K562 (cell line): ENCODE data around the gene PRKX.

Experiments used
- CBX1 ChIP-seq: sonication (generic); IDR thresholded peaks from 2 replicates; pipeline ENCODE4 v1.6.1; 2016; ENCODE audit warnings: antibody characterized with exemption, low read depth, mild to moderate bottlenecking
- JUND ChIP-seq, 2 experiments: IDR thresholded peaks; 2 replicates in 1 of 2; 3 replicates in 1 of 2; pipeline ENCODE4 v1.6.1; 2011; ENCODE audit warnings: borderline replicate concordance in 2 of 2, low read depth in 2 of 2, low read length in 2 of 2, improper control_type of control experiment in 1 of 2, missing biosample characterization in 1 of 2, missing genetic modification characterization in 1 of 2, missing genetic modification reagents in 1 of 2
- NCOA1 ChIP-seq: fragments of 450-650 bp; IDR thresholded peaks from 2 replicates; pipeline ENCODE4 v1.6.1; 2016; ENCODE audit warnings: low read depth
- NR2C2 ChIP-seq, 2 experiments: fragments of 200-800 bp in 1 of 2; sonication (Bioruptor generic) in 1 of 2; sonication (generic) in 1 of 2; formaldehyde crosslinking in 1 of 2; IDR thresholded peaks; 2 replicates each; pipeline versions ENCODE4 v1.6.1 to v1.8.0; 2016 to 2022; ENCODE audit warnings: mild to moderate bottlenecking in 1 of 2, missing compliant biosample characterization in 1 of 2, missing genetic modification characterization in 1 of 2, missing genetic modification reagents in 1 of 2
- NRF1 ChIP-seq, 2 experiments: fragments of 450-650 bp; IDR thresholded peaks in 1 of 2; conservative IDR thresholded peaks in 1 of 2; 2 replicates each; pipeline ENCODE4 v1.6.1; 2014; ENCODE audit warnings: mild to moderate bottlenecking in 2 of 2
- POLR2AphosphoS5 ChIP-seq: IDR thresholded peaks from 2 replicates; pipeline ENCODE4 v1.6.1; 2011; ENCODE audit warnings: mild to moderate bottlenecking, low read depth, low read length, moderate library complexity; ENCODE audit not compliant: control insufficient read depth, insufficient read depth
- POLR2G ChIP-seq: fragments of 200-400 bp; formaldehyde crosslinking; IDR thresholded peaks from 2 replicates; pipeline ENCODE4 v1.6.1; 2017; ENCODE audit warnings: low read depth, mild to moderate bottlenecking, antibody characterized with exemption, low read length, moderate library complexity
- SETDB1 ChIP-seq: IDR thresholded peaks from one replicate; pipeline ENCODE4 v1.6.1; 2012; ENCODE audit warnings: low read length, control low read depth, inconsistent platforms
- SIN3A ChIP-seq, 2 experiments: fragments of 150-350 bp in 1 of 2; IDR thresholded peaks; 2 replicates each; pipeline ENCODE4 v1.6.1; 2011 to 2016; ENCODE audit warnings: borderline replicate concordance in 2 of 2, low read depth in 2 of 2, low read length in 2 of 2, mild to moderate bottlenecking in 2 of 2, moderate library complexity in 2 of 2; ENCODE audit not compliant: control insufficient read depth in 1 of 2
- TCF3 ChIP-seq: sonication (generic); formaldehyde crosslinking; IDR thresholded peaks from 2 replicates; pipeline ENCODE4 v1.4.0; 2020; ENCODE audit warnings: mild to moderate bottlenecking, missing genetic modification reagents
- ZKSCAN1 ChIP-seq: fragments of 150-350 bp; IDR thresholded peaks from 2 replicates; pipeline ENCODE4 v1.6.1; 2016; ENCODE audit warnings: low read depth, low read length
- TF ChIP-seq, protein P1 (sequence below), 2 experiments: fragments of 150-350 bp in 1 of 2; IDR thresholded peaks; 2 replicates each; pipeline ENCODE4 v1.6.1; 2012 to 2016; ENCODE audit warnings: low read depth in 2 of 2, low read length in 2 of 2, mild to moderate bottlenecking in 1 of 2, moderate library complexity in 1 of 2
- TF ChIP-seq, protein P2 (sequence below), 3 experiments: IDR thresholded peaks in 2 of 3; conservative IDR thresholded peaks in 1 of 3; 2 replicates each; pipeline ENCODE4 v1.5.1; 2011 to 2012; ENCODE audit warnings: low read length in 3 of 3, mild to moderate bottlenecking in 3 of 3, control low read depth in 2 of 3, improper control_type of control experiment in 1 of 3, inconsistent platforms in 1 of 3, low read depth in 1 of 3, mixed read lengths in 1 of 3, moderate library complexity in 1 of 3; ENCODE audit not compliant: insufficient read depth in 2 of 3
- TF ChIP-seq, protein P3 (sequence below): sonication (generic); formaldehyde crosslinking; IDR thresholded peaks from 2 replicates; pipeline ENCODE4 v1.8.0; 2022; ENCODE audit warnings: mild to moderate bottlenecking, missing genetic modification reagents

DNA sequence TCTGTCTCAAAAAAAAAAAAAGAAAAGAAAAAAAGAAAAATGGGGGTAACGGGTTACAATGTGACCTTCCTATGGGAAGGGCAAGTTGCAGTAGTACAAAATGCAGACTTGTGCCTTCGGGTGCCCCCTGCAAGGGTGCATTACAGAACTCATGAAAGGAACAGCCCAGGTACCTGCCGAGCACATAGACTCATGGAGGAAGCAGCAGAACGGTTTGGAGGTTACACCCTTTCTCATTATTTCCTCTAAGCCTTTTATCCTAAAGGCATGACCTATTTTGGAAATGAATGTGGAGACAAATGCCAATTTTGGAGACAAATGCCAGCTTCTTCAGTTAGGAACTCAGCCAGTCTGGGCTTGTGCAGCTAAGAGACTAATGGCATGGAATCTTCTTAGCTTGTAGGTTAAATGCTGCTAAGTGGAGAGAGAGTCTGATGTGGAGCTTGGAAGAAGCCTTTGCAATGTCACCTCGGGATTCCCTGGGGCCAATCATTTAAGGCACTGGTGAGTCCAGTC, 44.1 kb upstream of the PRKX start:
- TF ChIP-seq, protein P1, sequence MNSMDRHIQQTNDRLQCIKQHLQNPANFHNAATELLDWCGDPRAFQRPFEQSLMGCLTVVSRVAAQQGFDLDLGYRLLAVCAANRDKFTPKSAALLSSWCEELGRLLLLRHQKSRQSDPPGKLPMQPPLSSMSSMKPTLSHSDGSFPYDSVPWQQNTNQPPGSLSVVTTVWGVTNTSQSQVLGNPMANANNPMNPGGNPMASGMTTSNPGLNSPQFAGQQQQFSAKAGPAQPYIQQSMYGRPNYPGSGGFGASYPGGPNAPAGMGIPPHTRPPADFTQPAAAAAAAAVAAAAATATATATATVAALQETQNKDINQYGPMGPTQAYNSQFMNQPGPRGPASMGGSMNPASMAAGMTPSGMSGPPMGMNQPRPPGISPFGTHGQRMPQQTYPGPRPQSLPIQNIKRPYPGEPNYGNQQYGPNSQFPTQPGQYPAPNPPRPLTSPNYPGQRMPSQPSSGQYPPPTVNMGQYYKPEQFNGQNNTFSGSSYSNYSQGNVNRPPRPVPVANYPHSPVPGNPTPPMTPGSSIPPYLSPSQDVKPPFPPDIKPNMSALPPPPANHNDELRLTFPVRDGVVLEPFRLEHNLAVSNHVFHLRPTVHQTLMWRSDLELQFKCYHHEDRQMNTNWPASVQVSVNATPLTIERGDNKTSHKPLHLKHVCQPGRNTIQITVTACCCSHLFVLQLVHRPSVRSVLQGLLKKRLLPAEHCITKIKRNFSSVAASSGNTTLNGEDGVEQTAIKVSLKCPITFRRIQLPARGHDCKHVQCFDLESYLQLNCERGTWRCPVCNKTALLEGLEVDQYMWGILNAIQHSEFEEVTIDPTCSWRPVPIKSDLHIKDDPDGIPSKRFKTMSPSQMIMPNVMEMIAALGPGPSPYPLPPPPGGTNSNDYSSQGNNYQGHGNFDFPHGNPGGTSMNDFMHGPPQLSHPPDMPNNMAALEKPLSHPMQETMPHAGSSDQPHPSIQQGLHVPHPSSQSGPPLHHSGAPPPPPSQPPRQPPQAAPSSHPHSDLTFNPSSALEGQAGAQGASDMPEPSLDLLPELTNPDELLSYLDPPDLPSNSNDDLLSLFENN (IDR thresholded peaks at IDR 0.05; ENCODE audit: low read depth in 2 of 2, low read length in 2 of 2): no peak
- TF ChIP-seq, protein P2, sequence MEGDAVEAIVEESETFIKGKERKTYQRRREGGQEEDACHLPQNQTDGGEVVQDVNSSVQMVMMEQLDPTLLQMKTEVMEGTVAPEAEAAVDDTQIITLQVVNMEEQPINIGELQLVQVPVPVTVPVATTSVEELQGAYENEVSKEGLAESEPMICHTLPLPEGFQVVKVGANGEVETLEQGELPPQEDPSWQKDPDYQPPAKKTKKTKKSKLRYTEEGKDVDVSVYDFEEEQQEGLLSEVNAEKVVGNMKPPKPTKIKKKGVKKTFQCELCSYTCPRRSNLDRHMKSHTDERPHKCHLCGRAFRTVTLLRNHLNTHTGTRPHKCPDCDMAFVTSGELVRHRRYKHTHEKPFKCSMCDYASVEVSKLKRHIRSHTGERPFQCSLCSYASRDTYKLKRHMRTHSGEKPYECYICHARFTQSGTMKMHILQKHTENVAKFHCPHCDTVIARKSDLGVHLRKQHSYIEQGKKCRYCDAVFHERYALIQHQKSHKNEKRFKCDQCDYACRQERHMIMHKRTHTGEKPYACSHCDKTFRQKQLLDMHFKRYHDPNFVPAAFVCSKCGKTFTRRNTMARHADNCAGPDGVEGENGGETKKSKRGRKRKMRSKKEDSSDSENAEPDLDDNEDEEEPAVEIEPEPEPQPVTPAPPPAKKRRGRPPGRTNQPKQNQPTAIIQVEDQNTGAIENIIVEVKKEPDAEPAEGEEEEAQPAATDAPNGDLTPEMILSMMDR (IDR thresholded peaks at IDR 0.05 in 2 of 3, conservative IDR thresholded peaks at IDR 0.05 in 1 of 3; ENCODE audit: insufficient read depth in 2 of 3, low read depth in 1 of 3, low read length in 3 of 3): no peak
- TF ChIP-seq POLR2G (no peak), TCF3 (CRISPR knock-in tag) (no peak), CBX1 (no peak), SETDB1 (no peak), NR2C2 (CRISPR knock-in tag; IDR thresholded peaks at IDR 0.05) (no peak), NR2C2 (tag; IDR thresholded peaks at IDR 0.05) (no peak), NRF1 (conservative IDR thresholded peaks at IDR 0.05 in 1 of 2, IDR thresholded peaks at IDR 0.05 in 1 of 2) (no peak), SIN3A (IDR thresholded peaks at IDR 0.05; ENCODE audit: borderline replicate concordance in 2 of 2, control insufficient read depth in 1 of 2, low read depth in 2 of 2, low read length in 2 of 2) (no peak), JUND (IDR thresholded peaks at IDR 0.05; ENCODE audit: borderline replicate concordance, low read depth, low read length) (no peak), JUND (tag; IDR thresholded peaks at IDR 0.05; ENCODE audit: borderline replicate concordance, low read depth, low read length) (no peak), NCOA1 (no peak), ZKSCAN1 (no peak), POLR2AphosphoS5 (no peak)
- TF ChIP-seq, protein P3, sequence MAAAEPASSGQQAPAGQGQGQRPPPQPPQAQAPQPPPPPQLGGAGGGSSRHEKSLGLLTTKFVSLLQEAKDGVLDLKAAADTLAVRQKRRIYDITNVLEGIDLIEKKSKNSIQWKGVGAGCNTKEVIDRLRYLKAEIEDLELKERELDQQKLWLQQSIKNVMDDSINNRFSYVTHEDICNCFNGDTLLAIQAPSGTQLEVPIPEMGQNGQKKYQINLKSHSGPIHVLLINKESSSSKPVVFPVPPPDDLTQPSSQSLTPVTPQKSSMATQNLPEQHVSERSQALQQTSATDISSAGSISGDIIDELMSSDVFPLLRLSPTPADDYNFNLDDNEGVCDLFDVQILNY (CRISPR knock-in tag): no peak
